H9 (cell line): ENCODE data around the gene CCDC80. TPM values are rescaled to one million over a fixed set of nuclear protein-coding genes. Genes with fewer than 3 reads are reported as not detected.

Experiments
- DNase-seq: peaks from one replicate; pipeline ENCODE4 v3.0.0-alpha.2; 2017
- H2AFZ ChIP-seq: one replicate; pipeline ENCODE4 v1.6.1; 2013; ENCODE audit warnings: mild to moderate bottlenecking, low read length, control low read depth, moderate library complexity
- H2AK5ac ChIP-seq: 2 replicates; pipeline ENCODE4 v1.6.1; 2013; ENCODE audit warnings: low read length, control low read depth, mixed read lengths; ENCODE audit not compliant: insufficient read length
- H2BK120ac ChIP-seq: one replicate; pipeline ENCODE4 v1.6.1; 2013; ENCODE audit warnings: low read depth, mild to moderate bottlenecking, low read length, control low read depth, inconsistent platforms; ENCODE audit not compliant: poor library complexity, severe bottlenecking
- H2BK12ac ChIP-seq: 2 replicates; pipeline ENCODE4 v1.6.1; 2013; ENCODE audit warnings: low read length, control low read depth, mixed read lengths, low read depth; ENCODE audit not compliant: insufficient read length
- H2BK15ac ChIP-seq: 2 replicates; pipeline ENCODE4 v1.6.1; 2013; ENCODE audit warnings: low read depth, low read length, control low read depth
- H2BK20ac ChIP-seq: one replicate; pipeline ENCODE4 v1.6.1; 2013; ENCODE audit warnings: low read depth, mild to moderate bottlenecking, low read length, control low read depth, inconsistent platforms; ENCODE audit not compliant: poor library complexity, severe bottlenecking
- H2BK5ac ChIP-seq: 2 replicates; pipeline ENCODE4 v1.6.1; 2013; ENCODE audit warnings: low read length, control low read depth, mixed read lengths; ENCODE audit not compliant: insufficient read length
- H3K14ac ChIP-seq: 2 replicates; pipeline ENCODE4 v1.6.1; 2013; ENCODE audit warnings: low read length, control low read depth; ENCODE audit not compliant: insufficient read depth
- H3K18ac ChIP-seq: 2 replicates; pipeline ENCODE4 v1.6.1; 2013; ENCODE audit warnings: low read depth, mild to moderate bottlenecking, mixed read lengths, low read length, control low read depth; ENCODE audit not compliant: insufficient read length
- H3K23ac ChIP-seq: 2 replicates; pipeline ENCODE4 v1.6.1; 2013; ENCODE audit warnings: low read length, control low read depth, mixed read lengths, low read depth; ENCODE audit not compliant: insufficient read length
- H3K23me2 ChIP-seq: 2 replicates; pipeline ENCODE4 v1.6.1; 2013; ENCODE audit warnings: low read depth, mild to moderate bottlenecking, mixed read lengths, low read length, control low read depth; ENCODE audit not compliant: insufficient read length, poor library complexity, severe bottlenecking
- H3K27ac ChIP-seq: 2 replicates; pipeline ENCODE4 v1.5.1; 2013; ENCODE audit warnings: low read length, control low read depth, mixed read lengths, low read depth; ENCODE audit not compliant: insufficient read length
- H3K27me3 ChIP-seq: 2 replicates; pipeline ENCODE4 v1.6.1; 2013; ENCODE audit warnings: low read length, control low read depth, inconsistent platforms; ENCODE audit not compliant: insufficient read depth
- H3K4ac ChIP-seq: 2 replicates; pipeline ENCODE4 v1.6.1; 2013; ENCODE audit warnings: low read depth, mild to moderate bottlenecking, control low read depth, inconsistent platforms, low read length, moderate library complexity
- H3K4me1 ChIP-seq: 2 replicates; pipeline ENCODE4 v1.6.1; 2013; ENCODE audit warnings: low read length, control low read depth, inconsistent platforms; ENCODE audit not compliant: insufficient read depth
- H3K4me2 ChIP-seq: 2 replicates; pipeline ENCODE4 v1.6.1; 2013; ENCODE audit warnings: low read length, control low read depth, mixed read lengths; ENCODE audit not compliant: insufficient read length, insufficient read depth
- H3K56ac ChIP-seq: 2 replicates; pipeline ENCODE4 v1.6.1; 2013; ENCODE audit warnings: low read depth, mild to moderate bottlenecking, mixed read lengths, low read length, control low read depth; ENCODE audit not compliant: insufficient read length
- H3K79me1 ChIP-seq: 2 replicates; pipeline ENCODE4 v1.6.1; 2013; ENCODE audit warnings: low read depth, mild to moderate bottlenecking, moderate library complexity, low read length, control low read depth, inconsistent platforms; ENCODE audit not compliant: insufficient read depth, poor library complexity, severe bottlenecking
- H3K79me2 ChIP-seq: 2 replicates; pipeline ENCODE4 v1.6.1; 2013; ENCODE audit warnings: low read length, control low read depth, inconsistent platforms; ENCODE audit not compliant: insufficient read depth
- H3K9ac ChIP-seq: 2 replicates; pipeline ENCODE4 v1.6.1; 2013; ENCODE audit warnings: low read length, control low read depth, mixed read lengths; ENCODE audit not compliant: insufficient read length; ENCODE audit errors: extremely low read depth
- H3K9me3 ChIP-seq: one replicate; pipeline ENCODE4 v1.6.1; 2013; ENCODE audit warnings: low read depth, low read length, inconsistent platforms; ENCODE audit not compliant: control insufficient read depth
- H3T11ph ChIP-seq: one replicate; pipeline ENCODE4 v1.6.1; 2013; ENCODE audit warnings: mild to moderate bottlenecking, low read length, control low read depth, inconsistent platforms
- H4K20me1 ChIP-seq: one replicate; pipeline ENCODE4 v1.6.1; 2013; ENCODE audit not compliant: control insufficient read depth, insufficient read length, insufficient read depth
- H4K5ac ChIP-seq: 2 replicates; pipeline ENCODE4 v1.6.1; 2013; ENCODE audit warnings: low read depth, mild to moderate bottlenecking, mixed read lengths, low read length, control low read depth; ENCODE audit not compliant: insufficient read length
- H4K8ac ChIP-seq: replicated peaks from 2 replicates; pipeline ENCODE4 v1.6.1; 2013; ENCODE audit warnings: low read length, control low read depth, mixed read lengths, low read depth; ENCODE audit not compliant: insufficient read length
- H4K91ac ChIP-seq: 2 replicates; pipeline ENCODE4 v1.6.1; 2013; ENCODE audit warnings: low read depth, mild to moderate bottlenecking, moderate library complexity, mixed read lengths, low read length, control low read depth; ENCODE audit not compliant: insufficient read length
- H3K27ac Mint-ChIP-seq, 3 experiments: 2 replicates in 2 of 3; 3 replicates in 1 of 3; pipeline ENCODE4 v1.8.0; 2020 to 2021; ENCODE audit warnings: mixed read lengths in 3 of 3, mild to moderate bottlenecking in 1 of 3, moderate library complexity in 1 of 3
- H3K27me3 Mint-ChIP-seq: 2 replicates; pipeline ENCODE4 v1.8.0; 2021; ENCODE audit warnings: low read depth, mild to moderate bottlenecking, moderate library complexity, mixed read lengths
- H3K36me3 Mint-ChIP-seq, 3 experiments: 2 replicates in 2 of 3; 3 replicates in 1 of 3; pipeline ENCODE4 v1.8.0; 2020 to 2021; ENCODE audit warnings: low read depth in 3 of 3, mixed read lengths in 3 of 3; ENCODE audit not compliant: insufficient read depth in 1 of 3
- H3K4me1 Mint-ChIP-seq, 2 experiments: 2 replicates each; pipeline ENCODE4 v1.8.0; 2020; ENCODE audit warnings: mixed read lengths in 2 of 2
- H3K4me3 Mint-ChIP-seq, 2 experiments: 2 replicates in 1 of 2; 3 replicates in 1 of 2; pipeline ENCODE4 v1.8.0; 2020 to 2021; ENCODE audit warnings: mild to moderate bottlenecking in 2 of 2, mixed read lengths in 2 of 2, moderate library complexity in 1 of 2
- H3K9me3 Mint-ChIP-seq, 2 experiments: 2 replicates in 1 of 2; 3 replicates in 1 of 2; pipeline ENCODE4 v1.8.0; 2020; ENCODE audit warnings: mild to moderate bottlenecking in 2 of 2, mixed read lengths in 2 of 2, moderate library complexity in 1 of 2
- CTCF ChIP-seq: fragments of 200-600 bp; sonication (generic); conservative IDR thresholded peaks from 3 replicates; pipeline ENCODE4 v1.8.0; 2021; ENCODE audit warnings: antibody characterized with exemption, mild to moderate bottlenecking
- WGBS: extraction: QIAGEN DNeasy Blood & Tissue Kit; methylation state at CpG from one replicate; pipeline ENCODE4 v1.1.7; 2013; ENCODE audit warnings: missing lambda C conversion rate, low lambda C conversion rate, mixed read lengths; ENCODE audit not compliant: insufficient read length; ENCODE audit errors: extremely low coverage; 5-methylcytosine and 5-hydroxymethylcytosine counted together
- total RNA-seq: library from RNA; stranded (reverse); gene quantifications from 2 replicates; pipeline ENCODE4 v1.2.1, GENCODE V29; 2021

Gene CCDC80
- total RNA-seq, 1 experiment from 2014 or later: 5.4 TPM

- H2BK15ac ChIP-seq: no peak overlapping the region
- H3K9me3 ChIP-seq: no peaks in the 10 kb centered on the region
- H3K18ac ChIP-seq: no peak overlapping the region
- no peaks in the 10 kb centered on the region for H3K79me2 ChIP-seq
- no peaks in the 10 kb centered on the region for H3K27me3 ChIP-seq
- no peak overlapping the region for H3K4ac ChIP-seq
- no peaks in the 10 kb centered on the region for H3K79me1 ChIP-seq
- no peak overlapping the region for H3K27ac ChIP-seq
- H4K91ac ChIP-seq: no peak overlapping the region
- H4K5ac ChIP-seq: no peak overlapping the region
- no peak overlapping the region for H2AFZ ChIP-seq
- H2BK120ac ChIP-seq: no peak overlapping the region
- peaks cover 3% of the 10 kb centered on the region for H3K4me1 ChIP-seq
- H2AK5ac ChIP-seq: no peak overlapping the region
- H3K36me3 Mint-ChIP-seq: 0 out of 7 replicates have a peak, but pooled peaks cover 0 to 4% (median 0%) of the 10 kb centered on the region in 3 experiments
- no peak overlapping the region for H3K4me3 Mint-ChIP-seq
- H3T11ph ChIP-seq: no peak overlapping the region
- H4K8ac ChIP-seq: no peak overlapping the region
- no peaks in the 10 kb centered on the region for H3K27me3 Mint-ChIP-seq
- no peak overlapping the region for H3K9ac ChIP-seq
- H3K4me2 ChIP-seq: no peak overlapping the region
- no peaks in the 10 kb centered on the region for H4K20me1 ChIP-seq
- H2BK12ac ChIP-seq: no peak overlapping the region
- H2BK5ac ChIP-seq: no peak overlapping the region
- H3K23me2 ChIP-seq: no peaks in the 10 kb centered on the region
- no peak overlapping the region for H2BK20ac ChIP-seq
- no peak overlapping the region for H3K56ac ChIP-seq
- no peak overlapping the region for H3K14ac ChIP-seq
- no peak overlapping the region for H3K27ac Mint-ChIP-seq
- no CpG with 5 or more reads among the region's 2 CpGs for WGBS
- H3K23ac ChIP-seq: no peak overlapping the region
- no peak for DNase-seq
- no peaks in the 10 kb centered on the region for H3K9me3 Mint-ChIP-seq
- TF ChIP-seq CTCF: no peak
- H3K4me1 Mint-ChIP-seq: peaks cover 13 to 15% of the 10 kb centered on the region in 2 experiments
Observed at GRCh38 chr3:112597945-112598344, 43.0 kb downstream of the CCDC80 start.
